Glutamatergic neuron (in vitro differentiated cells): ENCODE measurements around the gene KRTAP5-2. TPM values are rescaled to one million over a fixed set of nuclear protein-coding genes. Genes with fewer than 3 reads are reported as not detected.
A peak's percentile ranks its signal among the peaks of the same experiment; 100 is the strongest.

Source experiments
- DNase-seq: peaks from one replicate; pipeline ENCODE4 v3.0.0; 2022
- H3K27ac Mint-ChIP-seq: one replicate; pipeline ENCODE4 v1.8.0; 2020; ENCODE audit warnings: mild to moderate bottlenecking, mixed read lengths, inconsistent platforms; ENCODE audit not compliant: unreplicated experiment
- H3K27me3 Mint-ChIP-seq: one replicate; pipeline ENCODE4 v1.8.0; 2020; ENCODE audit warnings: mild to moderate bottlenecking, moderate library complexity, mixed read lengths, inconsistent platforms; ENCODE audit not compliant: unreplicated experiment
- H3K36me3 Mint-ChIP-seq: one replicate; pipeline ENCODE4 v1.8.0; 2020; ENCODE audit warnings: mild to moderate bottlenecking, mixed read lengths, inconsistent platforms; ENCODE audit not compliant: unreplicated experiment
- H3K4me1 Mint-ChIP-seq: one replicate; pipeline ENCODE4 v1.8.0; 2020; ENCODE audit warnings: mild to moderate bottlenecking, low read depth, mixed read lengths, inconsistent platforms; ENCODE audit not compliant: unreplicated experiment
- H3K4me3 Mint-ChIP-seq: one replicate; pipeline ENCODE4 v1.8.0; 2020; ENCODE audit warnings: mild to moderate bottlenecking, mixed read lengths, inconsistent platforms; ENCODE audit not compliant: unreplicated experiment
- H3K9me3 Mint-ChIP-seq: one replicate; pipeline ENCODE4 v1.8.0; 2020; ENCODE audit warnings: mild to moderate bottlenecking, moderate library complexity, mixed read lengths, inconsistent platforms; ENCODE audit not compliant: unreplicated experiment
- total RNA-seq: library from RNA; stranded (reverse); fragmentation: NEBNext Ultra II Directional; extraction: Animal tissue kit (Norgen Biotek cat#: 25700); gene quantifications from one replicate; pipeline ENCODE4 v1.2.1, GENCODE V29; 2021; ENCODE audit not compliant: unreplicated experiment
- TF ChIP-seq, protein P1 (sequence below): fragments of 200-600 bp; sonication (generic); IDR thresholded peaks from one replicate; pipeline ENCODE4 v1.5.0; 2021; ENCODE audit not compliant: partially characterized antibody, unreplicated experiment

The KRTAP5-2 gene
- total RNA-seq, 1 donor from 2014 or later = not detected

DNA sequence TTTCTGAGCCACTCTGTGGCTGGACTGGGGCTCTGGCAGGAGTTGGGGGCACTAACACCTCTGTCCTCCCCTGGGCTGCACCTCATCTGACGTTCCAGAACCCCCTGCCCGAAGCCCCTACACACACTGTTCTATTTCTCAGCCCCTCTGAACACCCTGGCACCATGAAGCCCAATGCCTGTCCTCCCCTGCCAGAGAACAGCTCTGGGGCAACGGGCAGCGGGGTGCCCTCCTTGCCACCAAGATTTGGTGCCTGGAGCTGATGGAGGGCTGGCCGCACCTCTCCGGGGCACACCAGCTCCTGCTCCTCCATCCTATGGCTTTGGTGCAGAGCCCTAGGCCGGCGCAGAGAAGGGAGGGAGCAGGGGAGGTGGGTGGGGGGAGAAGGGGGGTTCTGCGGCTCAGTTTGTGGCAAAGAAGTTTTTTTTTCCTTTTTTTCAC, 42.4 kb downstream of the KRTAP5-2 start:
- TF ChIP-seq, protein P1, sequence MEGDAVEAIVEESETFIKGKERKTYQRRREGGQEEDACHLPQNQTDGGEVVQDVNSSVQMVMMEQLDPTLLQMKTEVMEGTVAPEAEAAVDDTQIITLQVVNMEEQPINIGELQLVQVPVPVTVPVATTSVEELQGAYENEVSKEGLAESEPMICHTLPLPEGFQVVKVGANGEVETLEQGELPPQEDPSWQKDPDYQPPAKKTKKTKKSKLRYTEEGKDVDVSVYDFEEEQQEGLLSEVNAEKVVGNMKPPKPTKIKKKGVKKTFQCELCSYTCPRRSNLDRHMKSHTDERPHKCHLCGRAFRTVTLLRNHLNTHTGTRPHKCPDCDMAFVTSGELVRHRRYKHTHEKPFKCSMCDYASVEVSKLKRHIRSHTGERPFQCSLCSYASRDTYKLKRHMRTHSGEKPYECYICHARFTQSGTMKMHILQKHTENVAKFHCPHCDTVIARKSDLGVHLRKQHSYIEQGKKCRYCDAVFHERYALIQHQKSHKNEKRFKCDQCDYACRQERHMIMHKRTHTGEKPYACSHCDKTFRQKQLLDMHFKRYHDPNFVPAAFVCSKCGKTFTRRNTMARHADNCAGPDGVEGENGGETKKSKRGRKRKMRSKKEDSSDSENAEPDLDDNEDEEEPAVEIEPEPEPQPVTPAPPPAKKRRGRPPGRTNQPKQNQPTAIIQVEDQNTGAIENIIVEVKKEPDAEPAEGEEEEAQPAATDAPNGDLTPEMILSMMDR = no peak
- no peak overlapping the region for H3K27ac Mint-ChIP-seq
- H3K36me3 Mint-ChIP-seq = no peaks in the 10 kb centered on the region
- peaks cover 15% of the 10 kb centered on the region for H3K27me3 Mint-ChIP-seq
- peaks cover 5% of the 10 kb centered on the region for H3K9me3 Mint-ChIP-seq
- peak; percentile 11 for DNase-seq
- peaks cover 1% of the 10 kb centered on the region for H3K4me1 Mint-ChIP-seq
- no peak overlapping the region for H3K4me3 Mint-ChIP-seq

DNA sequence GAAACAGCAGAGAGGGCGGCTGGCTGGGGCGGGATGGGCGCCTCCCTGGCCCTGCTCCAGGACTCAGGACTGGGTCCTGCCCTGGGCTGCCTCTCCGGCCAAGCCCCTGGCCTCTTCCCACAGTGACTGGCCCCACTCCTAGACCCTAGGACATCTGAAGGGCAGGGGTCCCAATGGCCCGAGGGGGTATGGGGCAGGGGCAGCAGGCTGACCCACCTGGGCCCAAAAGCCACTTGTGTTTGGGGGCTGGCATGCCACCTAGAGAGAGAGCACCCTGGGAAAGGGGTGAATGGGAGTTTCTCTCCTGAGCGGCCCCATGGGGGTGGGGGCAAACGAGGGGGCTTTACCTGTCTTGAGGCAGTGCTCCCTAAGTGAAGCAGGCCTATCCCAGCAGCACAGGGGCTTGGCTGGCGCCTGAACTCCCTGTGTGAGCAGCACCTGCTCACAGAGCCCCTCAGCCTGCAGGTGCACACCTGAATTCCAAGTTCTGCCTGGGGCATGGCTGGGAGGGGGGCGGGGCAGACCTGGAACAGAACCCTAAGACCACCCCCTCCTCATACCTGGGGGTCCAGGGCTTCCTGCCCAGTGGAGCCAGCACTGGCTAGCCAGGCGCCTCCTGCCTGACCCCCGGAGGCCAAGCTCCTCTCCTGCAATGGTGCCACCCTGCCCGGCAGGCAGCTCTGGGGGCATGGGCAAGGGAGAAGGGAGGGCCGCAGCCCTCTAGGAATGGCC, 42.9 kb downstream of the KRTAP5-2 start:
- TF ChIP-seq, protein P1 = no peak
- Mint-ChIP-seq H3K4me1 (peaks cover 1% of the 10 kb centered on the region), H3K4me3 (no peak overlapping the region), H3K9me3 (peaks cover 5% of the 10 kb centered on the region), H3K27ac (no peak overlapping the region), H3K36me3 (peaks cover 4% of the 10 kb centered on the region), H3K27me3 (peaks cover 15% of the 10 kb centered on the region)
- peak; percentile 21 for DNase-seq

DNA sequence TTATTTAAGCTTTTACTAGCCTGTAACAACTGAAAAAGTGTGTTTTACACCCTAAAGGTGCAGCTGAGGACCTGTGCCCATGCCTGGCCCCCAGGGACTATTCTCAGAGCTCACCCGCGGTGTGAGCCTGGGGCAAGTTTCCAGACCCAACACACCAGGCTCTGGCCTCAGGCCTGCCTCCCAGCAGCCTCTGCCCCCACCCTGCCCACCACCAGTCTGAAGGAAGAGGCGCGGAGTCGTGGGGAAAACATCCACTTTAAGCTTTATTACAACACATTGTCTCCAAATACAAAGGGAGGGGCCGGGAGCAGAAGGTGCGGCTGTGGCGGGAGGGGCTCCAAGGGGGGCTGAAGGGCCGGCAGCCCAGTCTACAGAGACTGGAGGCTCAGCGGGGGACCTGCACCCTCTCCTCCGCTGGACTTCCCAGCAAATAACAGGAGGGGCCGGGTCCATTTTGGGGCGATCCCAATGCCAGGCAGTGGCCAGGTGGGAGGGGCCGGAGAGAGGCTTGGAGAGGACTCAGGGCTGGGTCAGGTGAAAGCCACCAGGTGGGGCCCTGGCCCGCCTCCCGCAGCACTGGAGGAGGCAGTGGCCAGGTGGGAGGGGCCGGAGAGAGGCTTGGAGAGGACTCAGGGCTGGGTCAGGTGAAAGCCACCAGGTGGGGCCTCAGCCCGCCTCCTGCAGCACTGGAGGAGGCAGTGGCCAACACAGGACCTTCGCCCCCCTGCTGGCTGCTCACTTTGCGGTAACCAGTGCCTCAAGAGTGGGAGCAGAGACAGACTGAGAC, 44.1 kb downstream of the KRTAP5-2 start:
- Mint-ChIP-seq H3K36me3 (peaks cover 4% of the 10 kb centered on the region), H3K9me3 (peaks cover 5% of the 10 kb centered on the region), H3K4me1 (peaks cover 4% of the 10 kb centered on the region), H3K27me3 (peaks cover 15% of the 10 kb centered on the region), H3K27ac (no peak overlapping the region), H3K4me3 (peak overlapping the region; percentile 20)
- TF ChIP-seq, protein P1 = no peak
- DNase-seq = peak; percentile 15

DNA sequence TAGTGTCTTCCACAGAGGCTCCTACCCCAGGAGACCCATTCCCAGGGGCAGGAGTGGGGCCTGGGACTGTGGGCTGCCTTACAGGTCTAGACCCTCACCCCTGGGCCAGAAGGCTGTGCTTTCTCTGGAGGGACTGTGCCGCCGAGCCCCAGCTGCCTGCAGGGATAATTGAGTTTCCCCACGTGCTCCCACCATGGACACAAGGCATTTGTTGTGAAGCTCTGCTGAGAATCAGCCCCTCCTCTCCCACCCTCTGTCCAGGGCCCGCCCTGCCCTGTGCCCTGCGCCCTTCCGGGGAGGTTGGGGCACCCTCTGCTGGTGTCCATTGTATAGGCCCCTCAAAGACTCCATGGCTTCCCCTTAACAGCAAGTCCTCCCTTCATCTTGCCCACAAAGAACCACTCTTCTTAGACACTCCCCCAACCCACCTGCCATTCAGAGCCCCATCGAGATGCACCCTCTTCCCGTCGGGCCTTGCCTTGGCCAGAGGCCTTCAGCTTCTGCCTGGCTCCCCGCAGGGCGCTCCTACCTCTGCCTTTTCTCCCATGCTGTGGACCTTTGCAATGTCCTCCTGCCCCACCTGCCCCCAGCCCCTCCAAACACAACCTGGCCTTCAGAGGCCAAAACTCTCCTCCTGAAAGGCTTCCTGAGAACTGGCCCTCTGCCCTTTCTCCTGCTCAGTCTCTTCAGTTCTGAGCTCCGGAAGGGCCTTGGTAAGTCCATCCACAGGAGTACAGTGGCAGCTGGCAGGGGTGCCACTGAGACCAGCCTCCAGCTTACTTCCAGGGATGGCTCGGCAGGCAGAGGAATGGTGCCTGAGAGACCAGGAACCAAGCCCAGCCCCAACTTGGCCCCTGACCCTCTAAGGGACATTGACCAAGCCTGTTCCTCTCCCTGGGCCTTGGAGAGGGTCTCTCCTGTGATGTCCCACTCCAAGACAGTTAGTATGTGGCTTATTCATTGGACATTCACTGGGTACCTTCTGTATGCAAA, 48.5 kb downstream of the KRTAP5-2 start:
- peaks cover 4% of the 10 kb centered on the region for H3K36me3 Mint-ChIP-seq
- H3K4me3 Mint-ChIP-seq = no peak overlapping the region
- no peak overlapping the region for H3K27ac Mint-ChIP-seq
- DNase-seq = peak; percentile 23
- H3K4me1 Mint-ChIP-seq = peaks cover 3% of the 10 kb centered on the region
- H3K27me3 Mint-ChIP-seq = peaks cover 14% of the 10 kb centered on the region
- TF ChIP-seq, protein P1 = no peak
- H3K9me3 Mint-ChIP-seq = peaks cover 3% of the 10 kb centered on the region
